GM12878 (cell line): ENCODE results near the gene PRPF6.
"Not testable (repeated sequence)": the region's sequence is repeated elsewhere in the genome, so short reads cannot be mapped to it uniquely, and the experiment has no call there.

ENCODE experiments used
- ATF3 ChIP-seq: IDR thresholded peaks from 2 replicates; pipeline ENCODE4 v1.6.1; 2011; ENCODE audit warnings: low read depth, mild to moderate bottlenecking, low read length, moderate library complexity, borderline replicate concordance; ENCODE audit errors: extremely low read depth
- CEBPB ChIP-seq, 2 experiments: fragments of 150-350 bp in 1 of 2; IDR thresholded peaks; 2 replicates each; pipeline ENCODE4 v1.6.1; 2012 to 2014; ENCODE audit warnings: low read depth in 2 of 2, low read length in 2 of 2, borderline replicate concordance in 1 of 2, inconsistent platforms in 1 of 2
- EZH2 ChIP-seq: IDR thresholded peaks from 2 replicates; pipeline ENCODE4 v1.6.1; 2012; ENCODE audit warnings: low read depth, mild to moderate bottlenecking, control low read depth, inconsistent platforms, low read length, borderline replicate concordance; ENCODE audit not compliant: control insufficient read depth
- FOXK2 ChIP-seq: fragments of 450-650 bp; IDR thresholded peaks from 2 replicates; pipeline ENCODE4 v1.6.1; 2017; ENCODE audit warnings: mild to moderate bottlenecking, moderate library complexity
- IRF4 ChIP-seq: IDR thresholded peaks from 2 replicates; pipeline ENCODE4 v1.6.1; 2011; ENCODE audit warnings: low read depth, low read length
- KDM1A ChIP-seq: fragments of 200-600 bp; sonication (generic); IDR thresholded peaks from 2 replicates; pipeline ENCODE4 v1.6.1; 2016; ENCODE audit warnings: borderline replicate concordance
- NR2C1 ChIP-seq: fragments of 450-650 bp; IDR thresholded peaks from 2 replicates; pipeline ENCODE4 v1.6.1; 2017; ENCODE audit warnings: antibody characterized with exemption, mild to moderate bottlenecking, moderate library complexity
- NR2C2 ChIP-seq: IDR thresholded peaks from 2 replicates; pipeline ENCODE4 v1.6.1; 2011; ENCODE audit warnings: borderline replicate concordance, low read depth; ENCODE audit not compliant: control insufficient read depth, insufficient read length
- POLR2A ChIP-seq: IDR thresholded peaks from 2 replicates; pipeline ENCODE4 v1.6.1; 2011; ENCODE audit warnings: low read depth, mild to moderate bottlenecking, low read length
- ZNF592 ChIP-seq: fragments of 450-650 bp; IDR thresholded peaks from 2 replicates; pipeline ENCODE4 v1.6.1; 2017; ENCODE audit warnings: mild to moderate bottlenecking, moderate library complexity
- ZZZ3 ChIP-seq: IDR thresholded peaks from 2 replicates; pipeline ENCODE4 v1.6.1; 2011; ENCODE audit warnings: low read depth; ENCODE audit not compliant: control insufficient read depth, insufficient read length

GRCh38 chr20:63971960-63972311, 9.0 kb upstream of the PRPF6 start:
- not testable (repeated sequence) for TF ChIP-seq ATF3; NR2C1; EZH2; IRF4; ZNF592; KDM1A; POLR2A; NR2C2; ZZZ3; CEBPB (IDR thresholded peaks at IDR 0.05; ENCODE audit: borderline replicate concordance in 1 of 2, low read depth in 2 of 2, low read length in 2 of 2); FOXK2
